Endothelial cell of umbilical vein (primary cell): Measurements from ENCODE around the gene LCE2A. TPM values are rescaled to one million over a fixed set of nuclear protein-coding genes. Genes with fewer than 3 reads are reported as not detected.

ENCODE experiments used
- Bru-seq: library from RNA; stranded (reverse); fragments of 400-500 nt; gene quantifications from one replicate; lab custom pipeline; 2021; lab: Mats Ljungman, UMichigan
- BruChase-seq, 2 experiments: library from RNA; stranded (reverse); fragments of 400-500 nt; gene quantifications; one replicate each; lab custom pipeline; 2021; lab: Mats Ljungman, UMichigan
- BruUV-seq: library from RNA; stranded (reverse); fragments of 400-500 nt; replicated peaks from 2 replicates; lab custom pipeline; 2021; lab: Mats Ljungman, UMichigan
- CTCF ChIA-PET: fragments of 300-600, 350-600 bp; sonication (Branson Sonifier 250); formaldehyde crosslinking; loops from one replicate; lab custom pipeline; 2021; ENCODE audit warnings: antibody characterized with exemption, inconsistent platforms; lab: Charles Lee
- POLR2A ChIA-PET: fragments of 300-600, 350-600 bp; sonication (Branson Sonifier 250); formaldehyde crosslinking; loops from one replicate; lab custom pipeline; 2021; ENCODE audit warnings: antibody characterized with exemption, inconsistent platforms; lab: Charles Lee
- DNase-seq: peaks from one replicate; pipeline ENCODE4 v3.0.0-alpha.2; 2011; ENCODE audit warnings: low read depth, low spot score
- FAIRE-seq: peaks from 2 replicates; lab custom pipeline; 2011; peaks lifted over from hg19 to GRCh38; lab: Jason Lieb, UNC
- H2AFZ ChIP-seq: 2 replicates; pipeline ENCODE4 v1.6.0; 2012; ENCODE audit warnings: low read depth, low read length, control low read depth, inconsistent platforms
- H3K27ac ChIP-seq: 2 replicates; pipeline ENCODE4 v1.5.1; 2011; ENCODE audit warnings: low read depth, mild to moderate bottlenecking, control low read depth, low read length, moderate library complexity; ENCODE audit not compliant: insufficient read depth
- H3K27me3 ChIP-seq, 2 experiments: 2 replicates each; pipeline versions ENCODE4 v1.6.0 to v1.6.1; 2011; ENCODE audit warnings: low read length in 2 of 2, mixed read lengths in 1 of 2; ENCODE audit not compliant: control insufficient read depth in 2 of 2, insufficient read depth in 2 of 2
- H3K36me3 ChIP-seq, 2 experiments: 2 replicates in 1 of 2; 3 replicates in 1 of 2; pipeline ENCODE4 v1.5.1; 2011; ENCODE audit warnings: low read length in 2 of 2, mild to moderate bottlenecking in 1 of 2, moderate library complexity in 1 of 2; ENCODE audit not compliant: control insufficient read depth in 2 of 2, insufficient read depth in 2 of 2; ENCODE audit errors: extremely low read depth in 1 of 2
- H3K4me1 ChIP-seq: 3 replicates; pipeline ENCODE4 v1.5.1; 2011; ENCODE audit warnings: mild to moderate bottlenecking, low read length; ENCODE audit not compliant: control insufficient read depth, insufficient read depth; ENCODE audit errors: extremely low read depth
- H3K4me2 ChIP-seq: 2 replicates; pipeline ENCODE4 v1.6.1; 2011; ENCODE audit warnings: low read length, control low read depth, mixed read lengths; ENCODE audit not compliant: insufficient read depth
- H3K4me3 ChIP-seq, 3 experiments: fragments of 200-600 bp in 1 of 3; sonication (generic), shearing (Covaris generic) in 1 of 3; replicated peaks in 1 of 3; 2 replicates each; pipeline ENCODE4 v1.5.1; 2011 to 2016; ENCODE audit warnings: control low read depth in 3 of 3, low read length in 3 of 3, mild to moderate bottlenecking in 2 of 3, inconsistent platforms in 1 of 3, low read depth in 1 of 3, moderate library complexity in 1 of 3; ENCODE audit not compliant: insufficient read depth in 1 of 3
- H3K79me2 ChIP-seq: 2 replicates; pipeline ENCODE4 v1.6.0; 2012; ENCODE audit warnings: low read length, inconsistent platforms; ENCODE audit not compliant: control insufficient read depth, insufficient read depth
- H3K9ac ChIP-seq: replicated peaks from 2 replicates; pipeline ENCODE3; 2011; ENCODE audit warnings: low read length, control low read depth; ENCODE audit not compliant: insufficient read depth; ENCODE audit errors: extremely low read depth
- H3K9me1 ChIP-seq: replicated peaks from 3 replicates; pipeline ENCODE4 v1.6.0; 2011; ENCODE audit warnings: mild to moderate bottlenecking, low read length; ENCODE audit not compliant: control insufficient read depth, insufficient read depth; ENCODE audit errors: extremely low read depth
- H3K9me3 ChIP-seq: replicated peaks from 2 replicates; pipeline ENCODE4 v1.5.1; 2012; ENCODE audit warnings: low read length, inconsistent platforms; ENCODE audit not compliant: control insufficient read depth, insufficient read depth
- H4K20me1 ChIP-seq: replicated peaks from 2 replicates; pipeline ENCODE3; 2011; ENCODE audit warnings: mild to moderate bottlenecking, low read length; ENCODE audit not compliant: control insufficient read depth, insufficient read depth; ENCODE audit errors: extremely low read depth
- EZH2 ChIP-seq: IDR thresholded peaks from 2 replicates; pipeline ENCODE4 v1.6.1; 2012; ENCODE audit warnings: borderline replicate concordance, low read depth, mild to moderate bottlenecking, moderate library complexity, low read length, inconsistent platforms; ENCODE audit not compliant: severe bottlenecking
- FOS ChIP-seq: IDR thresholded peaks from 2 replicates; pipeline ENCODE4 v1.6.1; 2011; ENCODE audit warnings: mild to moderate bottlenecking, low read length, moderate library complexity, borderline replicate concordance; ENCODE audit not compliant: insufficient read depth
- MYC ChIP-seq: IDR thresholded peaks from one replicate; pipeline ENCODE4 v1.6.1; 2011; ENCODE audit warnings: mild to moderate bottlenecking, low read depth, low read length
- POLR2AphosphoS5 ChIP-seq: IDR thresholded peaks from 2 replicates; pipeline ENCODE4 v1.6.1; 2012; ENCODE audit warnings: low read depth, mild to moderate bottlenecking, control low read depth, low read length, moderate library complexity; ENCODE audit not compliant: insufficient read depth
- dilution Hi-C: fragments of 300-500 bp; cut with MboI; formaldehyde crosslinking; loops from one replicate; pipeline ENCODE4 v1.15.0; 2019; ENCODE audit warnings: low sequenced_read_pairs; ENCODE audit not compliant: extremely low pct_ligation_motif_present
- intact Hi-C: fragments of 100-400 bp; cut with micrococcal nuclease; formaldehyde crosslinking; loops from one replicate; pipeline ENCODE4 v1.10.0; 2022
- long read RNA-seq: library from polyadenylated mRNA; stranded (forward); transcript quantifications from one replicate; pipeline ENCODE4 v2.0.0, GENCODE V29; 2021
- polyA minus RNA-seq, 3 experiments: library from RNA; depleted of rRNA, polyadenylated mRNA; stranded (reverse); fragments of >200 nt; gene quantifications; 1 replicate in 1 of 3; 2 replicates in 2 of 3; pipeline ENCODE4 v1.2.3, GENCODE V29; 2011
- polyA plus RNA-seq, 4 experiments: library from polyadenylated mRNA; depleted of rRNA in 3 of 4; stranded (reverse) in 3 of 4; unstranded in 1 of 4; fragments of >200 nt; gene quantifications; 2 replicates each; pipeline versions ENCODE4 v1.2.1 to v1.2.3, GENCODE V29; 2011 to 2012; ENCODE audit warnings: missing spikeins in 1 of 4
- total RNA-seq: library from RNA; stranded (reverse); gene quantifications from 2 replicates; pipeline ENCODE4 v1.2.3, GENCODE V29; 2021

Gene LCE2A, protein sequence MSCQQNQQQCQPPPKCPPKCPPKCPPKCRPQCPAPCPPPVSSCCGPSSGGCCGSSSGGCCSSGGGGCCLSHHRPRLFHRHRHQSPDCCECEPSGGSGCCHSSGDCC
- total RNA-seq (not detected in 2 replicates), polyA plus RNA-seq (not detected in 2 replicates), polyA minus RNA-seq (not detected in 2 replicates), Bru-seq, nascent RNA (not detected), BruChase-seq, experiment 1, labeled RNA remaining after a 6-hour chase (not detected), BruChase-seq, experiment 2, labeled RNA remaining after a 2-hour chase (not detected)
- polyA plus RNA-seq (2011; cell fraction: cytosol; rRNA removed): not detected in 2 replicates
- not detected in 2 replicates for polyA plus RNA-seq (2011; cell fraction: nucleus; rRNA removed)
- polyA plus RNA-seq (2012): not detected in 2 replicates
- polyA minus RNA-seq (2011; cell fraction: cytosol; rRNA and poly(A)+ RNA removed): not detected
- polyA minus RNA-seq (2011; cell fraction: nucleus; rRNA and poly(A)+ RNA removed): not detected in 2 replicates
- long read RNA-seq: 0 reads

DNA sequence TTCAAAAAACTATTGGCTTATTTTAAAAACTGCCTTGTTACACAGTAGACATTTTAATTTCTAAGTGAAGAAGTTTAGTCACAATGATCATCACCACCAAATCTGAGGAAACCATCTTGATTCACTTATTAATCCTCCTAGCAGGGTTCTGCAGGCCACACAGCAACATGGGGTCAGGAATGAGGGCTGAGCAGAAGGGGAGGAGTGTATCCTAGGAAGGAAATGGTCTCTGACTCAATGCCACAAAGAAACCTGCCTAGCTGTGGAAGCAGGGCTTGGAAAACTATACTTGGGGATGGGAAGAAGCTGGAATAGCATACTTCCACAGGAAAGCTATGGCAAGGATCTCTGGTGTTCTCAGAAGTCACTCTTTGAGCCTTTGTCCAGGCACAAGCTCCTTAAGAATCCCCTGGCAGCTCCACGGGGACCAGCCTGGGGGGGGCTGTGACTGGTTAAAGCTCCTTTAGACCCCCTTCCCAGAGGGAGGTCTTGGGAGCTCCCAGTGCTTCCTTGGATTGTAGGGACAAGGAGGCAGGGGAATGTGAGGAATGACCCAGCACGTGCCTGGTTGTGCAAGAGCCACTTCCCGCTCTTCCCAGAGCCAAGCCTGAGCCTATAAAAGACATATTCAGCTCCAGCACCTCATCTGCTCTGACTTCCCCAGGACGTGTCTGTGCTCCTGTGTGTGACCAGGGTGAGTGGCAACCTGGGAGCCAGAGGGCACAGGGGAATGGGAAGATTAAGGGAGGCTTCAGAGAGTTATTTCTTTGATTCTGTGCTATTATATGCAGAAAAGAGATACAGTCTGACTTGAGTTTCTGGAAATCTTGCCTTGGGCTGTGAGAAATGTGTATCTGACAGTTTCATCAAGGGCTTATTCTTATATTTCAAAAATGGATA is at the start of gene LCE2A:
Gene LCE2A (plus strand): TSS at position 645 of the 900 bp plus-strand sequence. CDS start 557 bp downstream, outside the sequence.
- POLR2A ChIA-PET: interaction anchor here (0.8 kb wide), 1 partner anchor 173 kb away, joined by 3 read pairs; no protein-coding TSS in a partner anchor
- no peaks in the 10 kb centered on the region for H3K9me3 ChIP-seq
- H3K4me1 ChIP-seq: no peaks in the 10 kb centered on the region
- H3K27me3 ChIP-seq: no peaks in the 10 kb centered on the region
- no peaks in the 10 kb centered on the region for H3K36me3 ChIP-seq
- intact Hi-C loops: no loop called here
- dilution Hi-C loops: no loop called here
- TF ChIP-seq FOS (peak; percentile 33), MYC (no peak), POLR2AphosphoS5 (no peak), EZH2 (no peak)
- CTCF ChIA-PET: no interaction called here
- no peak within 1 kb of the TSS for H3K4me3 ChIP-seq
- H3K79me2 ChIP-seq: no peaks in the 10 kb centered on the region
- H3K27ac ChIP-seq: no peak within 1 kb of the TSS
- FAIRE-seq (no peak), DNase-seq (no peak)
- no peak within 1 kb of the TSS for H2AFZ ChIP-seq
- BruUV-seq: no TSS peak
- no peak within 1 kb of the TSS for H3K4me2 ChIP-seq
- no peaks in the 10 kb centered on the region for H4K20me1 ChIP-seq
- H3K9me1 ChIP-seq: no peaks in the 10 kb centered on the region
- H3K9ac ChIP-seq: no peak within 1 kb of the TSS
